Astrocyte (in vitro differentiated cells and primary cell): ENCODE measurements around the gene FBXL7. TPM values are rescaled to one million over a fixed set of nuclear protein-coding genes. Genes with fewer than 3 reads are reported as not detected.

ENCODE experiments used
- DNase-seq: peaks from one replicate; pipeline ENCODE4 v3.0.0-alpha.2; 2010; ENCODE audit warnings: low read depth
- FAIRE-seq: peaks from 2 replicates; lab custom pipeline; 2011; peaks lifted over from hg19 to GRCh38; lab: Jason Lieb, UNC
- H2AFZ ChIP-seq: 2 replicates; pipeline ENCODE4 v1.6.0; 2012; ENCODE audit warnings: low read depth, low read length, inconsistent platforms
- H3K27ac ChIP-seq: 2 replicates; pipeline ENCODE4 v1.5.1; 2011; ENCODE audit warnings: low read depth, low read length, inconsistent platforms
- H3K27me3 ChIP-seq: 2 replicates; pipeline ENCODE4 v1.6.0; 2011; ENCODE audit warnings: low read length, inconsistent platforms; ENCODE audit not compliant: insufficient read depth
- H3K36me3 ChIP-seq: 2 replicates; pipeline ENCODE4 v1.5.1; 2011; ENCODE audit warnings: low read length, inconsistent platforms; ENCODE audit not compliant: insufficient read depth
- H3K4me1 ChIP-seq: 2 replicates; pipeline ENCODE4 v1.5.1; 2011; ENCODE audit warnings: low read length, inconsistent platforms; ENCODE audit not compliant: insufficient read depth
- H3K4me2 ChIP-seq: 2 replicates; pipeline ENCODE4 v1.6.0; 2012; ENCODE audit warnings: low read length, inconsistent platforms
- H3K4me3 ChIP-seq: 2 replicates; pipeline ENCODE4 v1.5.1; 2011; ENCODE audit warnings: low read depth, mild to moderate bottlenecking, low read length, inconsistent platforms; ENCODE audit not compliant: insufficient read depth
- H3K79me2 ChIP-seq: 2 replicates; pipeline ENCODE4 v1.6.0; 2012; ENCODE audit warnings: mild to moderate bottlenecking, low read length, inconsistent platforms; ENCODE audit not compliant: insufficient read depth
- H3K9ac ChIP-seq: 2 replicates; pipeline ENCODE4 v1.6.0; 2012; ENCODE audit warnings: mild to moderate bottlenecking, low read length, inconsistent platforms
- H3K9me3 ChIP-seq: 2 replicates; pipeline ENCODE4 v1.5.1; 2012; ENCODE audit warnings: low read depth, mild to moderate bottlenecking, low read length, inconsistent platforms; ENCODE audit not compliant: insufficient read depth
- H4K20me1 ChIP-seq: 2 replicates; pipeline ENCODE4 v1.6.0; 2012; ENCODE audit warnings: low read length, inconsistent platforms; ENCODE audit not compliant: insufficient read depth
- H3K27ac Mint-ChIP-seq: one replicate; pipeline ENCODE4 v1.8.0; 2021; ENCODE audit warnings: mild to moderate bottlenecking, mixed read lengths; ENCODE audit not compliant: unreplicated experiment
- H3K27me3 Mint-ChIP-seq: one replicate; pipeline ENCODE4 v1.8.0; 2021; ENCODE audit warnings: low read depth, mixed read lengths; ENCODE audit not compliant: unreplicated experiment
- H3K36me3 Mint-ChIP-seq: one replicate; pipeline ENCODE4 v1.8.0; 2021; ENCODE audit warnings: low read depth, mixed read lengths; ENCODE audit not compliant: unreplicated experiment
- H3K4me1 Mint-ChIP-seq: one replicate; pipeline ENCODE4 v1.8.0; 2021; ENCODE audit warnings: low read depth, mixed read lengths; ENCODE audit not compliant: unreplicated experiment
- H3K4me3 Mint-ChIP-seq: one replicate; pipeline ENCODE4 v1.8.0; 2021; ENCODE audit warnings: mild to moderate bottlenecking, moderate library complexity, mixed read lengths; ENCODE audit not compliant: unreplicated experiment
- H3K9me3 Mint-ChIP-seq: one replicate; pipeline ENCODE4 v1.8.0; 2021; ENCODE audit warnings: mild to moderate bottlenecking, mixed read lengths; ENCODE audit not compliant: unreplicated experiment
- EZH2 ChIP-seq: IDR thresholded peaks from 2 replicates; pipeline ENCODE4 v1.6.1; 2012; ENCODE audit warnings: mild to moderate bottlenecking, low read length, inconsistent platforms; ENCODE audit not compliant: insufficient read depth
- total RNA-seq: library from RNA; stranded (reverse); gene quantifications from 2 replicates; pipeline ENCODE4 v1.2.1, GENCODE V29; 2021
- TF ChIP-seq, protein P1 (sequence below): IDR thresholded peaks from 2 replicates; pipeline ENCODE4 v1.5.1; 2011; ENCODE audit warnings: low read depth, mild to moderate bottlenecking, inconsistent platforms, low read length, moderate library complexity; ENCODE audit not compliant: insufficient read depth

FBXL7 gene
- total RNA-seq, 1 donor from 2014 or later = 21.0 TPM

DNA sequence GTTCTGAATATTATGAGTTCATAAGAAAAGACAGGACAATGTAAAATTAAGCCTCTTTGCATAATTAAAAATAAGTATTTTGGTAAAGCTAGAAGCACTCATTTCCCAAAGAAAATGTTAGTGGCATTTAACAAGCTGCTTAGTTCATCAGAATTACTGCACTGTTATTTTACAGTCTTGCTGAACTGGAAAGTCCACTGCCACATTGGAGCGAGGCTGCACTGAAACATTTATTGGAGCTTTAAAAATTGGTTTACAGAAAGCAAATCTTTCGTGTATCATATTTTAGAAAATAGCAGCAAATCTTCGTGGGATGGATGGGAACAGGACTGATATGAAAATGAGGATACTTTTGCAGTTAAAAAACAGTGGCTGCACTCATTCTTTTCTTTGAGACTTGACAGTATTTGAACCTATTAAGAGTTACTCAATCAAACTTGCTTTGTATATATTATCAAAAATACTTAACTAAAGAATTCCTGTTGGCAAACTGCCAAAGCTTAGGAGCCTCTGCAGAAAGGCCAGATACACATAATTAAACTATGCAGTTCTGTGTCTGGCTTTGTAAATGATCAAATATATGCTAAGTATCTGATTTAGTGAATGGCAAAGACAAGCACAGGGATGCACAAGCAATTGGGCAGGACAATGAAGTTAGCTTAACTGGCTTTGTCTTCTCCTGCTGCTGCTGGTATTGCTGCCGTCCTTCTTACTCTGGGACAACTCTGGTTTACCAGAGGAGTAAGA lies 16.5 kb upstream of the FBXL7 start:
- Histone ChIP-seq H3K27me3 (no peaks in the 10 kb centered on the region), H3K4me3 (no peak overlapping the region), H3K9me3 (no peaks in the 10 kb centered on the region), H3K4me2 (no peak overlapping the region), H4K20me1 (no peaks in the 10 kb centered on the region), H3K9ac (no peak overlapping the region), H3K27ac (no peak overlapping the region), H3K79me2 (no peaks in the 10 kb centered on the region), H3K36me3 (no peaks in the 10 kb centered on the region), H2AFZ (no peak overlapping the region), H3K4me1 (no peaks in the 10 kb centered on the region)
- Mint-ChIP-seq H3K27ac (no peak overlapping the region), H3K4me3 (no peak overlapping the region), H3K9me3 (no peaks in the 10 kb centered on the region), H3K27me3 (no peaks in the 10 kb centered on the region), H3K36me3 (no peaks in the 10 kb centered on the region), H3K4me1 (no peaks in the 10 kb centered on the region)
- DNase-seq = peak; percentile 3
- TF ChIP-seq, protein P1, sequence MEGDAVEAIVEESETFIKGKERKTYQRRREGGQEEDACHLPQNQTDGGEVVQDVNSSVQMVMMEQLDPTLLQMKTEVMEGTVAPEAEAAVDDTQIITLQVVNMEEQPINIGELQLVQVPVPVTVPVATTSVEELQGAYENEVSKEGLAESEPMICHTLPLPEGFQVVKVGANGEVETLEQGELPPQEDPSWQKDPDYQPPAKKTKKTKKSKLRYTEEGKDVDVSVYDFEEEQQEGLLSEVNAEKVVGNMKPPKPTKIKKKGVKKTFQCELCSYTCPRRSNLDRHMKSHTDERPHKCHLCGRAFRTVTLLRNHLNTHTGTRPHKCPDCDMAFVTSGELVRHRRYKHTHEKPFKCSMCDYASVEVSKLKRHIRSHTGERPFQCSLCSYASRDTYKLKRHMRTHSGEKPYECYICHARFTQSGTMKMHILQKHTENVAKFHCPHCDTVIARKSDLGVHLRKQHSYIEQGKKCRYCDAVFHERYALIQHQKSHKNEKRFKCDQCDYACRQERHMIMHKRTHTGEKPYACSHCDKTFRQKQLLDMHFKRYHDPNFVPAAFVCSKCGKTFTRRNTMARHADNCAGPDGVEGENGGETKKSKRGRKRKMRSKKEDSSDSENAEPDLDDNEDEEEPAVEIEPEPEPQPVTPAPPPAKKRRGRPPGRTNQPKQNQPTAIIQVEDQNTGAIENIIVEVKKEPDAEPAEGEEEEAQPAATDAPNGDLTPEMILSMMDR = no peak
- TF ChIP-seq EZH2 = no peak
- no peak for FAIRE-seq

- no peaks in the 10 kb centered on the region for H4K20me1 ChIP-seq
- FAIRE-seq (no peak), DNase-seq (no peak)
- no peaks in the 10 kb centered on the region for H3K36me3 Mint-ChIP-seq
- no peaks in the 10 kb centered on the region for H3K4me1 ChIP-seq
- no peak overlapping the region for H3K27ac Mint-ChIP-seq
- peaks cover 6% of the 10 kb centered on the region for H3K27me3 ChIP-seq
- H2AFZ ChIP-seq = no peak overlapping the region
- H3K79me2 ChIP-seq = no peaks in the 10 kb centered on the region
- TF ChIP-seq EZH2 = no peak
- TF ChIP-seq, protein P1 = no peak
- H3K9me3 ChIP-seq = no peaks in the 10 kb centered on the region
- no peak overlapping the region for H3K4me3 ChIP-seq
- peaks cover 7% of the 10 kb centered on the region for H3K27me3 Mint-ChIP-seq
- no peaks in the 10 kb centered on the region for H3K9me3 Mint-ChIP-seq
- H3K9ac ChIP-seq = no peak overlapping the region
- no peak overlapping the region for H3K27ac ChIP-seq
- no peaks in the 10 kb centered on the region for H3K4me1 Mint-ChIP-seq
- H3K4me2 ChIP-seq = no peak overlapping the region
- H3K4me3 Mint-ChIP-seq = no peak overlapping the region
- no peaks in the 10 kb centered on the region for H3K36me3 ChIP-seq
These were observed 12.8 kb upstream of the FBXL7 start for GRCh38 chr5:15487228-15487627.

DNA sequence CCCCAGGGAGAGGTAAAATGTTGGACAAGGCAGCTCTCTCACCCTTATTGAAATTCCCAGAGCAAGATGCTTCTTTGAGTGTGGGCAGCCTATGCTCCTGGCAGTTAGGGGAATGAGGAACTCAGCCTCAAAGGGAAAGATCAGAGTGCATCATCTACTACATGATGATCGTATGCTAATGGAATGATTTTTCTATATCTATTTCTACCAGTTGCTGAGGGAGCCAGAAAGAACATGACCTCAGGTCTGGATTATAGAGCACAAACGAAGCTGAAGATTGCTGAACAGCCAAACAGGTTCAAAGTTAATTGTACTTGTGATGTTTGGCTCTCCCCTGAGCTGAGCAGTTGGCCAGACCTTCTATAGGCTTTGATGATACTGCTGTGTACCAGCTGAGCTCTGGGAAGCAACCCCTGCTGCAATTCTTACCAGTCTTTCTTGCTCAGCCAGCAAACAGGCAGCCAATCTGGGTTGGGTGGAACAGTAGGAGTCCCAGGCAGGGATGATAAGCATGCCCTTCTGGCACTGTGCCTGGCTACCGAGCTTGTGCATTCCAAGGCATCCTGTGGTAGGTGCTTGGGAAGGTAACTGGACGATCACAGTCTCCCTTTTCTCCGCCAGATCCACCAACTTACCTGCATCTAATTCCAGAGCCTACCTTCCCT lies 10.3 kb upstream of the FBXL7 start:
- Histone ChIP-seq H3K27ac (no peak overlapping the region), H4K20me1 (no peaks in the 10 kb centered on the region), H3K36me3 (no peaks in the 10 kb centered on the region), H3K9me3 (no peaks in the 10 kb centered on the region), H3K79me2 (no peaks in the 10 kb centered on the region), H3K4me1 (no peaks in the 10 kb centered on the region), H3K9ac (no peak overlapping the region), H3K4me2 (no peak overlapping the region), H3K4me3 (no peak overlapping the region), H3K27me3 (peaks cover 6% of the 10 kb centered on the region), H2AFZ (no peak overlapping the region)
- no peaks in the 10 kb centered on the region for H3K36me3 Mint-ChIP-seq
- DNase-seq (no peak), FAIRE-seq (no peak)
- no peak overlapping the region for H3K27ac Mint-ChIP-seq
- no peak for TF ChIP-seq EZH2
- TF ChIP-seq, protein P1 = no peak
- H3K4me3 Mint-ChIP-seq = no peak overlapping the region
- H3K4me1 Mint-ChIP-seq = no peaks in the 10 kb centered on the region
- H3K9me3 Mint-ChIP-seq = no peaks in the 10 kb centered on the region
- H3K27me3 Mint-ChIP-seq = peaks cover 7% of the 10 kb centered on the region
